ENCODE results near the gene AGBL2.
"Not testable (repeated sequence)": the region's sequence is repeated elsewhere in the genome, so short reads cannot be mapped to it uniquely, and the experiment has no call there.

Gene AGBL2

DNA sequence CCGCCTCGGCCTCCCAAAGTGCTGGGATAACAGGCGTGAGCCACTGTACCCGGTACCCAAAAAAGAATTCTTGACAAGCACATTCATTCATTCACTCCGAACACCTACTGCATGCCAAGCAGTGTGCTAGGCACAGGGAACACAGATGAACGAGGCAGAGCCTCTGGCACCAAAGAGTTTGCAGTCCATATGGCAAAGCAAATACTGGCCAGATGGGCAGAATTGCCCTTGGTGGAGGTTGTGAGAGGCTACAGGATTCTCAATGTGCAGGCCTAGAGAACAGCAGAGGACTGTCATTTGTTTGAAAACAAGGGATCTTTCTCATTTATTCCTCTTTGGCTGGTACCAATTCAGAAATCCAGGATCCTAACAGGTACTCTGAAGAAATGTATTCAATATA is 45.3 kb downstream of the AGBL2 start:
- in situ Hi-C loops (cut with HindIII; ENCODE audit: low sequenced_read_pairs) = no loop called here
- no peak for DNase-seq (ENCODE audit: low read depth, low spot score)
- H3K4me3 ChIP-seq (ENCODE audit: low read depth, low read length) = no peak overlapping the region
- TF ChIP-seq, protein P1, sequence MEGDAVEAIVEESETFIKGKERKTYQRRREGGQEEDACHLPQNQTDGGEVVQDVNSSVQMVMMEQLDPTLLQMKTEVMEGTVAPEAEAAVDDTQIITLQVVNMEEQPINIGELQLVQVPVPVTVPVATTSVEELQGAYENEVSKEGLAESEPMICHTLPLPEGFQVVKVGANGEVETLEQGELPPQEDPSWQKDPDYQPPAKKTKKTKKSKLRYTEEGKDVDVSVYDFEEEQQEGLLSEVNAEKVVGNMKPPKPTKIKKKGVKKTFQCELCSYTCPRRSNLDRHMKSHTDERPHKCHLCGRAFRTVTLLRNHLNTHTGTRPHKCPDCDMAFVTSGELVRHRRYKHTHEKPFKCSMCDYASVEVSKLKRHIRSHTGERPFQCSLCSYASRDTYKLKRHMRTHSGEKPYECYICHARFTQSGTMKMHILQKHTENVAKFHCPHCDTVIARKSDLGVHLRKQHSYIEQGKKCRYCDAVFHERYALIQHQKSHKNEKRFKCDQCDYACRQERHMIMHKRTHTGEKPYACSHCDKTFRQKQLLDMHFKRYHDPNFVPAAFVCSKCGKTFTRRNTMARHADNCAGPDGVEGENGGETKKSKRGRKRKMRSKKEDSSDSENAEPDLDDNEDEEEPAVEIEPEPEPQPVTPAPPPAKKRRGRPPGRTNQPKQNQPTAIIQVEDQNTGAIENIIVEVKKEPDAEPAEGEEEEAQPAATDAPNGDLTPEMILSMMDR (IDR thresholded peaks at IDR 0.05; ENCODE audit: low read depth, low read length) = no peak

DNA sequence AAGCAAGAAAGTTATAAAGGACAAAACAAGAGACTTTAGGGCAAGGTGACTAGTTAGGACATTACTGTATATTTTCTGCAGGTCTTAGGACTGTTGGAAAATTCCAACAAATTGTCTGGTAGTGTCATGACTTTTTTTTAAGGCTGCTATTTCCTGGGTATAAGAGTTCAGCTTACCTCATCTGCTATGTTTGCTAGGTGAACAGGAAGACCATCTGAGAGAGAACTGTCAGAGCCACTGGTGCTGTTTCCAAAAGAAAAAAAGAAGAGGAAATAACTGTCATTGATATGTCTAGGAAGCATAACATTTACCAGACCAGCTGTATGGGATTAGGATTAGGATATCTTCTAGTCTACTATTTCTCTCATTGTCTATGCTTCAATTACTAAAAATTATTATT is 46.5 kb downstream of the AGBL2 start:
- in situ Hi-C loops (cut with HindIII; ENCODE audit: low sequenced_read_pairs) = no loop called here
- no peak overlapping the region for H3K4me3 ChIP-seq (ENCODE audit: low read depth, low read length)
- TF ChIP-seq, protein P1 (IDR thresholded peaks at IDR 0.05; ENCODE audit: low read depth, low read length) = no peak
- no peak for DNase-seq (ENCODE audit: low read depth, low spot score)

- no peak overlapping the region for H3K4me3 ChIP-seq (ENCODE audit: low read depth, low read length)
- TF ChIP-seq, protein P1 (IDR thresholded peaks at IDR 0.05; ENCODE audit: low read depth, low read length) = no peak
- no peak for DNase-seq (ENCODE audit: low read depth, low spot score)
- in situ Hi-C loops (cut with HindIII; ENCODE audit: low sequenced_read_pairs) = no loop called here
Observed at GRCh38 chr11:47667555-47667954, 47.6 kb downstream of the AGBL2 start.

GRCh38 chr11:47667135-47667534 is 48.0 kb downstream of the AGBL2 start:
- TF ChIP-seq, protein P1 (IDR thresholded peaks at IDR 0.05; ENCODE audit: low read depth, low read length) = no peak
- in situ Hi-C loops (cut with HindIII; ENCODE audit: low sequenced_read_pairs) = no loop called here
- H3K4me3 ChIP-seq (ENCODE audit: low read depth, low read length) = no peak overlapping the region
- DNase-seq (ENCODE audit: low read depth, low spot score) = no peak

DNA sequence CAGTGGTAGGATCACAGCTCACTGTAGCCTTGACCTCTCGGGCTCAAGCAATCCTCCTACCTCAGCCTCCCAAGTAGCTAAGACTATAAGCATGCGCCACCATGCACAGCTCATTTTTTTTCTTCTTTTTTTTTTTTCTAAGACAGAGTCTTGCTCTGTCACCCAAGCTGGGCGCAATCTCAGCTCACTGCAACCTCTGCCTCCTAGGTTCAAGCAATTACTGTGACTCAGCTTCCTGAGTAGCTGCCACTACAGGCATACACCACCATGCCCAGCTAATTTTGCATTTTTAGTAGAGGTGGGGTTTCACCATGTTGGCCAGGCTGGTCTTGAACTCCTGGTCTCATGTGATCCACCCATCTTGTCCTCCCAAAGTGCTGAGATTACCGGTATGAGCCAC is 50.2 kb downstream of the AGBL2 start:
- in situ Hi-C loops (cut with HindIII; ENCODE audit: low sequenced_read_pairs); H3K4me3 ChIP-seq (ENCODE audit: low read depth, low read length); DNase-seq (ENCODE audit: low read depth, low spot score): not testable (repeated sequence)

DNA sequence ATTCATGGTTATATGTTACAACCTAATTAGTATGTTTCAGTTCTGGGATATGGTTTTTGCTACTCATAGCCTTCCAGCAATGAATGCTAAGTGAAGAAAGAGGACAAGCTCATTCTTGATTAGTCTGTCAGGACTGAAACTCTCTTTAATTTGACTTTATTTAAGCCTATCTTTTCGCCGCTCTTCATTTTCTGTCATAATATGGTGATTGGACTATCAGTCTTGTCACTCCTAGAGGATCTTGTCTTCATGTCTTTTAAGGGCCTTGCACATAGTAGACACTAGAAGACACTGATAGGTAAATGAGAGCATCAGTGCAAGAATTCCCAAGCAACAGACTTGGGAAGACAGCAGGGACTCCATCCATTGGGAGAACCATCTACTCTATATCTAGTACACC is 53.9 kb downstream of the AGBL2 start:
- H3K4me3 ChIP-seq (ENCODE audit: low read depth, low read length) = no peak overlapping the region
- TF ChIP-seq, protein P1 (IDR thresholded peaks at IDR 0.05; ENCODE audit: low read depth, low read length) = no peak
- in situ Hi-C loops (cut with HindIII; ENCODE audit: low sequenced_read_pairs) = no loop called here
- DNase-seq (ENCODE audit: low read depth, low spot score) = no peak

GRCh38 chr11:47659276-47659675 is 55.9 kb downstream of the AGBL2 start:
- H3K4me3 ChIP-seq (ENCODE audit: low read depth, low read length) = no peak overlapping the region
- DNase-seq (ENCODE audit: low read depth, low spot score) = no peak
- TF ChIP-seq, protein P1 (IDR thresholded peaks at IDR 0.05; ENCODE audit: low read depth, low read length) = no peak
- in situ Hi-C loops (cut with HindIII; ENCODE audit: low sequenced_read_pairs) = no loop called here
